NB4 (cell line): ENCODE measurements around the gene NCS1.

Experiments used
- DNase-seq: peaks from one replicate; pipeline ENCODE4 v3.0.0; 2010; ENCODE audit warnings: low read depth
- H3K4me3 ChIP-seq: one replicate; pipeline ENCODE4 v1.5.1; 2011; ENCODE audit warnings: mild to moderate bottlenecking, low read depth, low read length, moderate library complexity
- MYC ChIP-seq: IDR thresholded peaks from 2 replicates; pipeline ENCODE4 v1.6.1; 2011; ENCODE audit warnings: low read depth, low read length
- POLR2A ChIP-seq: IDR thresholded peaks from 2 replicates; pipeline ENCODE4 v1.6.1; 2011; ENCODE audit warnings: mild to moderate bottlenecking; ENCODE audit not compliant: insufficient read length; ENCODE audit errors: extremely low read depth
- TF ChIP-seq, protein P1 (sequence below): IDR thresholded peaks from 2 replicates; pipeline ENCODE4 v1.6.1; 2011; ENCODE audit warnings: low read depth, low read length
- TF ChIP-seq, protein P2 (sequence below): IDR thresholded peaks from one replicate; pipeline ENCODE4 v1.5.1; 2012; ENCODE audit warnings: low read depth, low read length

The NCS1 gene

DNA sequence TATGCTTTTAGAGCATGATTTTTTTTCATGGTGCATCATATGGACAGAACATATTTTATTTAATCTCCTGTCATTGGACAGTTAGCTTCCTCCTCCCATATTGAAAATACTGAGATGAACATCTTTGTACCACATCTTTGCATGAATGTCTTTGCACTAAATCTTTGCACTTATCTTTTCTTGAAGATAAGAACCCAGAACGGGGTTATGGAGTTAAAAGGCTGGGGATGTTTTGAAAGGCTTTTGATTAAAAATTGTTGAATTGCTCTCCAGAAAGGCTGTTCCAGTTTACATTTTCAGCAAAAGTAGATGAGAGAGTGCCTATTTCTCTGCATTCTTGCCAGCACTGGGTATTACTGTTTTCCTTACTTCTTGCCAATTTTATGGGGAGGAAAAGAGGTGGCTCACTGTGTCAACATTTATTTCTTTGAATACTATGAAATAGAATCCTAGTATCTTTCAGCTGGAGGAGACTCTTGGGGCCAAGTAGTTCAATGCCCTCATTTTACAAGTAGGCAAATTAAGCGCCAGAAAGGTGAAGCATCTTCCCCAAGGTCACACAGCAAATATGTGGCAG lies 7.2 kb downstream of the NCS1 start:
- DNase-seq, result no peak
- no peak overlapping the region for H3K4me3 ChIP-seq
- TF ChIP-seq MYC, result no peak
- TF ChIP-seq, protein P1, sequence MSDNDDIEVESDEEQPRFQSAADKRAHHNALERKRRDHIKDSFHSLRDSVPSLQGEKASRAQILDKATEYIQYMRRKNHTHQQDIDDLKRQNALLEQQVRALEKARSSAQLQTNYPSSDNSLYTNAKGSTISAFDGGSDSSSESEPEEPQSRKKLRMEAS, result no peak
- TF ChIP-seq POLR2A, result no peak
- TF ChIP-seq, protein P2, sequence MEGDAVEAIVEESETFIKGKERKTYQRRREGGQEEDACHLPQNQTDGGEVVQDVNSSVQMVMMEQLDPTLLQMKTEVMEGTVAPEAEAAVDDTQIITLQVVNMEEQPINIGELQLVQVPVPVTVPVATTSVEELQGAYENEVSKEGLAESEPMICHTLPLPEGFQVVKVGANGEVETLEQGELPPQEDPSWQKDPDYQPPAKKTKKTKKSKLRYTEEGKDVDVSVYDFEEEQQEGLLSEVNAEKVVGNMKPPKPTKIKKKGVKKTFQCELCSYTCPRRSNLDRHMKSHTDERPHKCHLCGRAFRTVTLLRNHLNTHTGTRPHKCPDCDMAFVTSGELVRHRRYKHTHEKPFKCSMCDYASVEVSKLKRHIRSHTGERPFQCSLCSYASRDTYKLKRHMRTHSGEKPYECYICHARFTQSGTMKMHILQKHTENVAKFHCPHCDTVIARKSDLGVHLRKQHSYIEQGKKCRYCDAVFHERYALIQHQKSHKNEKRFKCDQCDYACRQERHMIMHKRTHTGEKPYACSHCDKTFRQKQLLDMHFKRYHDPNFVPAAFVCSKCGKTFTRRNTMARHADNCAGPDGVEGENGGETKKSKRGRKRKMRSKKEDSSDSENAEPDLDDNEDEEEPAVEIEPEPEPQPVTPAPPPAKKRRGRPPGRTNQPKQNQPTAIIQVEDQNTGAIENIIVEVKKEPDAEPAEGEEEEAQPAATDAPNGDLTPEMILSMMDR, result no peak

DNA sequence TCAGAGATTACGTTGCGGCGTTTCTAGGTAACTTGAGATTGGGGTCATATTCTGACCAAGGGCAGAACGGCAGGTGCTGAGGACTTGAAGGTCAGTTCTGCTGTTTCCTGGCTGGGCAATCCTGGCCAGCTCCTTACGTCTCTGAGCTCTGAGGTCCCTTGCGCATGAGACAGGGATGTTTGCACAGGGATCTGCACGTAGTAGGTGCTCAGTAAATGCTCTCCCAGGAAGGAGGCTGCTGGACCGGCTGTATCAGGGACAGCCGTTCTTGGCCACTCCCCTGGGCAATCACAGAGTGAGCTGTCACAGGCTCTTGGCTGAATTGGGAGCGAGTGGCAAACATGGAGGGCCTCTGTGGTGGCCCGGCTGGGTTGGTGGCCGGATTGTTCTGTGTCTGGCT lies 8.3 kb downstream of the NCS1 start:
- DNase-seq, result no peak
- H3K4me3 ChIP-seq, result no peak overlapping the region
- TF ChIP-seq, protein P2, result no peak
- TF ChIP-seq POLR2A, result no peak
- TF ChIP-seq MYC, result no peak
- TF ChIP-seq, protein P1, result no peak

DNA sequence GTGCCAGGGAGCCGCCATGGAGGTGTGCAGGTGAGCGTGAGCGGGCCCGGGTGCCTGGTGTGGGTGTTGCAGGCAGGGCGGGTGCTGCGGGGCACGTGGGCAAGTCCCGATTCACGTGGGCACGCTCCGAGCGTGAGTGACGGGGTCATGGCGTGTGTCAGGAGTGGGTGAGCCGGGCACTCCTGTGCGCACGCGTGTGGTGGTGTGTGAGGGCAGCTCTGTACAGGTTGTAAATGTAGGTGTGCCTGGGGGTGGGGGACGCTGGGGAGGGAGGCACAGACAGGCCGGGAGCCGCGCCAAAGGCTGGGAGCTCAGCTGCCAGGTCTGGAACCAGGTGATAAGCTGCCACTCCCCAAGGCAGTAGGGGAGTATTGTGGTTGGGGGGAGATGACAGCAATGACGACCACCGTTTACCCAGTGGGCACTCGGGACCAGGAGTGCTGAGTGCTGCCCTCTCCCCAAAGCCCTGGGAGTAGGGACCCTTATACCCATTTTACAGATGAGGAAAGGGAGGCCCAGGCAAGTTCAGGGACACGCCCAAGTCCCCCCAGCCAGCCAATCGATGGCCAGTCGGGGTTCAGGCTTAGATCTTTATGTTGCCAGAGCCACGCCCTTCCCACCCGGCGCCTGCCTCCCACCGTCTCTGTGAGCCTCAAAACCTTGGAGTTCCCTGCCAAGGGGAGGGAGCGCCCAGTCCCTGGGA lies 9.6 kb downstream of the NCS1 start:
- no peak overlapping the region for H3K4me3 ChIP-seq
- no peak for DNase-seq
- TF ChIP-seq, protein P1, result no peak
- no peak for TF ChIP-seq POLR2A
- no peak for TF ChIP-seq MYC
- TF ChIP-seq, protein P2, result no peak

DNA sequence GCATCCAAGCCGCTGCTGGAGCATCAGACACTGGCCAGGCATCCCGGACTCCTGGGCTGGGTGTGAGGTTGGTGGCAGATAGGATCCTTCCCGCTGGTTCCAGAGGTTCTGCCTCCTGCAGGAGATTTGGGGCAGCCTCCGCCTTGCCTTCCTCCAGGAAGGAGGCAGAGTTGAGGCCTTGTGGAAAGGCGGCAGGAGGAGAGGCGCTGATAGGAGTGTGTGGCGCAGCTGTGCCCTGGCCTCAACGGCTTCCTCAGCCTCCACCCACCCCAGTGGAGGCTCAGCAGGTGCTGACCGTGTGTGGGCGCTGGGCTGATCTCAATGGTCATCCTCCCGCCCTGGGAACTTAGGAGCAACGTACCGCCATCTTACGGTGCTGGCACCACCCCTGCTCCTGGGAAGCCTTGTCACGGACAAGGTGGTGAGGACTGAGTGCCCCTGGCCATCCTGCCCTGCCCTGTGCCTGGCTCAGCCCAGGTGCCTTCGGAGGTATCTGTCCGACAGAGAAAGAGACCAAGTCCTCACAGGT lies 10.2 kb downstream of the NCS1 start:
- no peak for DNase-seq
- H3K4me3 ChIP-seq, result no peak overlapping the region
- TF ChIP-seq, protein P2, result no peak
- TF ChIP-seq, protein P1, result no peak
- TF ChIP-seq POLR2A (no peak), MYC (no peak)

DNA sequence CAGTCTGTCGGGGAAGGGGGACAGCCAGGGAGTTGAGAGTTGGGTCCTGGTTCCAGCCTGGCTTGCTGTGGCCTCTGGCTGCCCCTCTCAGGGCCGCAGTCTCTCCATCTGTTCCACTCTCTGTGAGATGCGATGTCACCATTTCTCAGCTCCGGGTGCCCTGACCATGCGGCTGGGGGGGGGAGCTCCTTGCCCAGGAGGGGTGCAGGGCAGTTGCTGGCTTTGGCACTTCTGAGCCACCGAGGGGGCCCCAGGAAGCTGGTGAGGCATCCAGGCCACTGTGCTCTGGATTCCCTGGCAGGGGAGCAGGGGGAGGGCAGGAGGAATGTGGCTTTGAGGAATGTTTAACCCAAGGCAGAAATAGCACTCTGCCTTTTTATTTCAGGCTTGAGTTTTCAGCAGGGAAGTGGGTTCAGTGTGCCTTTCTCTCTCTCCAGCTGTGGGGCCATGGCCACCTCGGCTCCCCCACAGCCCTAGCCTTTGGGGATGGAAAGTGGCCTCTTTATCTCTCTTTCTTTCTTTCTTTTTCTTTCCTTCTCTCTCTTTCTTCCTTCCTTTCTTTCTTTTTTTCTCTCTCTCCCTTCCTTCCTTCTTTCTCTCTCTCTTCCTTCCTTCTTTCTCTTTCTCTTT lies 11.0 kb downstream of the NCS1 start:
- TF ChIP-seq, protein P1, result no peak
- TF ChIP-seq POLR2A (no peak), MYC (no peak)
- TF ChIP-seq, protein P2, result no peak
- no peak overlapping the region for H3K4me3 ChIP-seq
- no peak for DNase-seq
